WTC11 (cell line): ENCODE data around the gene SETD1A.

Experiments used
- CBFB ChIP-seq: sonication (generic); formaldehyde crosslinking; IDR thresholded peaks from 2 replicates; pipeline ENCODE4 v1.8.1; 2022; ENCODE audit warnings: mild to moderate bottlenecking, low read depth, missing genetic modification reagents
- FOXK1 ChIP-seq: sonication (generic); formaldehyde crosslinking; IDR thresholded peaks from 2 replicates; pipeline ENCODE4 v1.8.0; 2022; ENCODE audit warnings: mild to moderate bottlenecking, moderate library complexity, missing genetic modification reagents
- FOXP1 ChIP-seq: sonication (generic); formaldehyde crosslinking; IDR thresholded peaks from 2 replicates; pipeline ENCODE4 v1.8.0; 2022; ENCODE audit warnings: missing genetic modification reagents, mild to moderate bottlenecking, moderate library complexity, borderline replicate concordance
- GABPB1 ChIP-seq: sonication (generic); formaldehyde crosslinking; IDR thresholded peaks from 2 replicates; pipeline ENCODE4 v1.8.1; 2023; ENCODE audit warnings: mild to moderate bottlenecking, missing genetic modification reagents
- NFYB ChIP-seq: sonication (generic); formaldehyde crosslinking; conservative IDR thresholded peaks from 2 replicates; pipeline ENCODE4 v1.8.0; 2022; ENCODE audit warnings: low read depth, missing genetic modification reagents
- NR2C2 ChIP-seq: sonication (generic); formaldehyde crosslinking; IDR thresholded peaks from 2 replicates; pipeline ENCODE4 v1.8.0; 2022; ENCODE audit warnings: mild to moderate bottlenecking, missing genetic modification reagents
- SMAD3 ChIP-seq: sonication (generic); formaldehyde crosslinking; IDR thresholded peaks from 2 replicates; pipeline ENCODE4 v1.8.0; 2022; ENCODE audit warnings: missing genetic modification reagents, mild to moderate bottlenecking, borderline replicate concordance
- SP1 ChIP-seq: sonication (generic); formaldehyde crosslinking; conservative IDR thresholded peaks from 2 replicates; pipeline ENCODE4 v1.8.1; 2022; ENCODE audit warnings: missing genetic modification reagents
- TF ChIP-seq, protein P1 (sequence below): fragments of 200-600 bp; IDR thresholded peaks from 2 replicates; pipeline ENCODE4 v1.8.0; 2022; ENCODE audit warnings: antibody characterized with exemption
- TF ChIP-seq, protein P2 (sequence below): sonication (generic); formaldehyde crosslinking; IDR thresholded peaks from 2 replicates; pipeline ENCODE4 v1.8.1; 2022; ENCODE audit warnings: low read depth, missing genetic modification reagents, borderline replicate concordance
- TF ChIP-seq, protein P3 (sequence below): fragments of 250-450 bp; sonication (Bioruptor Pico); conservative IDR thresholded peaks from 2 replicates; pipeline ENCODE4 v1.9.0; 2021; ENCODE audit warnings: mild to moderate bottlenecking
- TF ChIP-seq, protein P4 (sequence below): sonication (generic); formaldehyde crosslinking; IDR thresholded peaks from 2 replicates; pipeline ENCODE4 v1.8.1; 2023; ENCODE audit warnings: mild to moderate bottlenecking, missing genetic modification reagents, moderate library complexity
- TF ChIP-seq, protein P5 (sequence below): sonication (generic); formaldehyde crosslinking; IDR thresholded peaks from 2 replicates; pipeline ENCODE4 v1.8.1; 2022; ENCODE audit warnings: mild to moderate bottlenecking, moderate library complexity, missing genetic modification reagents
- TF ChIP-seq, protein P6 (sequence below): sonication (generic); formaldehyde crosslinking; IDR thresholded peaks from 2 replicates; pipeline ENCODE4 v1.8.0; 2022; ENCODE audit warnings: mild to moderate bottlenecking, missing genetic modification reagents

DNA sequence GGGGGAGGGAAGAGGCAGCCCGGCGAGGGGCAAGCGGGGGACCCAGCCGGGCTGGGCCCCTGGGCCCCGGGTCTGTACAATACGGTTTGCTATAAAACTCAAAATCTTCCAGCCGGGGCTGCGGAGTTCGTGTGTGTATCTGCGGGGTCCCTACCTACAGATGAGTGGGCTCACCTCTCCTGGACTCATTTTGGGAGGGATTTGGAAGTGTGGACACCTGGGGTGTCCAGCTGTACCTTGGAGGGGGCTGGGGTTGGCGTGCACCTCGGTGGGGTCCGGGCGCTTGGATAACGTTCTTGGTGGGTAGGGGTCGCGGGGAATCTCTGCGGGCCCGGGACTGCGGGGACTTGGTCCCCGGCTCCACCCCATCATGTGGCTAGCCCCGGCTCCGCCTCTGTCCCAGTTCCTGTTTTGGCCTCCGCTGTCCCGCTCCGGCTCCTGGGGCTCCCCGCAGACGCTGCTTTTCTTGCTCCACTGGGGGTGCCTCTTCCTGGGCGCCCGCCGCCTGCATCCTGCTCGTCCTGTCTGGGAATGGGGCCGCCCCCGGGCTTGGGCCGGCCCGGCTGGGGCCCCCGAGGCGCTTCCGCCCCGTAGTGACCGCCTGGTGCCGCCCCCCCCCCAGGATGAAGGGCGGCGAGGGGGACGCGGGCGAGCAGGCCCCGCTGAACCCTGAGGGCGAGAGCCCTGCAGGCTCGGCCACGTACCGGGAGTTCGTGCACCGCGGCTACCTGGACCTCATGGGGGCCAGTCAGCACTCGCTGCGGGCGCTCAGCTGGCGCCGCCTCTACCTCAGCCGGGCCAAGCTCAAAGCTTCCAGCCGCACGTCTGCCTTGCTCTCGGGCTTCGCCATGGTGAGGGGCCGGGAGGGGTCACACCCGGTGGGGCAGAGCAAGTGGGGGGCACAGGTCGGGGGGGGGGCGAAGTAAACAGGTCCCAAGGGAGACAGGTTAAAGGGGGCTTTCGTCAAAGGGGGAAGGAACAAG lies 8.6 kb upstream of the SETD1A start, which contains the start of gene ORAI3:
- TF ChIP-seq, protein P1, sequence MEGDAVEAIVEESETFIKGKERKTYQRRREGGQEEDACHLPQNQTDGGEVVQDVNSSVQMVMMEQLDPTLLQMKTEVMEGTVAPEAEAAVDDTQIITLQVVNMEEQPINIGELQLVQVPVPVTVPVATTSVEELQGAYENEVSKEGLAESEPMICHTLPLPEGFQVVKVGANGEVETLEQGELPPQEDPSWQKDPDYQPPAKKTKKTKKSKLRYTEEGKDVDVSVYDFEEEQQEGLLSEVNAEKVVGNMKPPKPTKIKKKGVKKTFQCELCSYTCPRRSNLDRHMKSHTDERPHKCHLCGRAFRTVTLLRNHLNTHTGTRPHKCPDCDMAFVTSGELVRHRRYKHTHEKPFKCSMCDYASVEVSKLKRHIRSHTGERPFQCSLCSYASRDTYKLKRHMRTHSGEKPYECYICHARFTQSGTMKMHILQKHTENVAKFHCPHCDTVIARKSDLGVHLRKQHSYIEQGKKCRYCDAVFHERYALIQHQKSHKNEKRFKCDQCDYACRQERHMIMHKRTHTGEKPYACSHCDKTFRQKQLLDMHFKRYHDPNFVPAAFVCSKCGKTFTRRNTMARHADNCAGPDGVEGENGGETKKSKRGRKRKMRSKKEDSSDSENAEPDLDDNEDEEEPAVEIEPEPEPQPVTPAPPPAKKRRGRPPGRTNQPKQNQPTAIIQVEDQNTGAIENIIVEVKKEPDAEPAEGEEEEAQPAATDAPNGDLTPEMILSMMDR, result no peak
- no peak for TF ChIP-seq FOXK1 (CRISPR knock-in tag)
- 0 out of 2 replicates have a peak, but pooled peaks have one; percentile 23 for TF ChIP-seq SP1 (CRISPR knock-in tag)
- TF ChIP-seq GABPB1 (CRISPR knock-in tag), result no peak; the same call in none of the 2 replicates
- TF ChIP-seq, protein P2, sequence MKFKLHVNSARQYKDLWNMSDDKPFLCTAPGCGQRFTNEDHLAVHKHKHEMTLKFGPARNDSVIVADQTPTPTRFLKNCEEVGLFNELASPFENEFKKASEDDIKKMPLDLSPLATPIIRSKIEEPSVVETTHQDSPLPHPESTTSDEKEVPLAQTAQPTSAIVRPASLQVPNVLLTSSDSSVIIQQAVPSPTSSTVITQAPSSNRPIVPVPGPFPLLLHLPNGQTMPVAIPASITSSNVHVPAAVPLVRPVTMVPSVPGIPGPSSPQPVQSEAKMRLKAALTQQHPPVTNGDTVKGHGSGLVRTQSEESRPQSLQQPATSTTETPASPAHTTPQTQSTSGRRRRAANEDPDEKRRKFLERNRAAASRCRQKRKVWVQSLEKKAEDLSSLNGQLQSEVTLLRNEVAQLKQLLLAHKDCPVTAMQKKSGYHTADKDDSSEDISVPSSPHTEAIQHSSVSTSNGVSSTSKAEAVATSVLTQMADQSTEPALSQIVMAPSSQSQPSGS (CRISPR knock-in tag), result no peak
- TF ChIP-seq NFYB (CRISPR knock-in tag), result no peak
- TF ChIP-seq, protein P3, sequence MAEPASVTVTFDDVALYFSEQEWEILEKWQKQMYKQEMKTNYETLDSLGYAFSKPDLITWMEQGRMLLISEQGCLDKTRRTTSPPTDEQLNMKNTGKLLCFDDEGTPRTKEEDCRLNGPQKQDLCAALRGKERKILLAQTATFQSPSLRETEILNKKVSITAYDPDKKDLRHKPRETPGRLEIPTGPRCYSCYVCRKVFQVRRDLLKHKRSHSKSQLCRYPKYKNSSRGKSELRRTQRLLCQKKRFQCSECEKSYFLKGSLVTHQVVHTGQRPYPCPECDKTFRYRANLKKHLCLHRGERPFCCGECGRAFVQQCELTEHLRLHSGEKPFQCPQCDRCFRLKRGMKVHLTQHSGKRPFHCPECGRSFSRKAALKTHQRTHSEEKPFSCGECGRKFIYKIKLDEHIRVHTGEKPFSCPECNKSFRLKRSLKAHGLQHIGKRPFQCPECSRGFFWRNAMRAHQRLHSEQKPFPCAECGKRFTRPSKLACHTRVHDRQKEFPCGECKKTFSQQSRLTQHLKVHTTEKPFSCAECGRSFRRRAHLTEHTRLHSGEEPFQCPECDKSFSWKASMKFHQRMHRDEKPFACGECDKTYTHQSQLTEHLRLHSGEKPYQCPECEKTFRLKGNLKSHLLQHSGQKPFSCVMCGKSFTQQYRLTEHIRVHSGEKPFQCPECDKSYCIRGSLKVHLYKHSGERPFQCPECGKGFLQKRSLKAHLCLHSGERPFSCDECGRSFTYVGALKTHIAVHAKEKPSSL (CRISPR knock-in tag), result no peak
- no peak for TF ChIP-seq SMAD3 (CRISPR knock-in tag)
- TF ChIP-seq, protein P4, sequence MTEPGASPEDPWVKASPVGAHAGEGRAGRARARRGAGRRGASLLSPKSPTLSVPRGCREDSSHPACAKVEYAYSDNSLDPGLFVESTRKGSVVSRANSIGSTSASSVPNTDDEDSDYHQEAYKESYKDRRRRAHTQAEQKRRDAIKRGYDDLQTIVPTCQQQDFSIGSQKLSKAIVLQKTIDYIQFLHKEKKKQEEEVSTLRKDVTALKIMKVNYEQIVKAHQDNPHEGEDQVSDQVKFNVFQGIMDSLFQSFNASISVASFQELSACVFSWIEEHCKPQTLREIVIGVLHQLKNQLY (CRISPR knock-in tag), result no peak
- TF ChIP-seq, protein P5, sequence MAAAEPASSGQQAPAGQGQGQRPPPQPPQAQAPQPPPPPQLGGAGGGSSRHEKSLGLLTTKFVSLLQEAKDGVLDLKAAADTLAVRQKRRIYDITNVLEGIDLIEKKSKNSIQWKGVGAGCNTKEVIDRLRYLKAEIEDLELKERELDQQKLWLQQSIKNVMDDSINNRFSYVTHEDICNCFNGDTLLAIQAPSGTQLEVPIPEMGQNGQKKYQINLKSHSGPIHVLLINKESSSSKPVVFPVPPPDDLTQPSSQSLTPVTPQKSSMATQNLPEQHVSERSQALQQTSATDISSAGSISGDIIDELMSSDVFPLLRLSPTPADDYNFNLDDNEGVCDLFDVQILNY (CRISPR knock-in tag), result no peak
- TF ChIP-seq, protein P6, sequence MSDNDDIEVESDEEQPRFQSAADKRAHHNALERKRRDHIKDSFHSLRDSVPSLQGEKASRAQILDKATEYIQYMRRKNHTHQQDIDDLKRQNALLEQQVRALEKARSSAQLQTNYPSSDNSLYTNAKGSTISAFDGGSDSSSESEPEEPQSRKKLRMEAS (CRISPR knock-in tag), result no peak
- no peak; the same call in 1 of the 2 replicates for TF ChIP-seq FOXP1
- no peak for TF ChIP-seq NR2C2
- no peak for TF ChIP-seq CBFB (CRISPR knock-in tag)
